Activated CD4-positive, alpha-beta T cell treated with anti-CD3 and anti-CD28 coated beads for 24 hours (primary cell): ENCODE measurements around the gene NFE2.

ENCODE experiments used
- DNase-seq, 2 donors: peaks; one replicate each; pipeline ENCODE4 v3.0.0-alpha.2; 2020; ENCODE audit warnings: low read depth in 2 of 2

The NFE2 gene

GRCh38 chr12:54251667-54252284 is 49.0 kb downstream of the NFE2 start:
- peak in 1 of 2 donors; percentile 14 for DNase-seq

- DNase-seq: no peak
Observed at GRCh38 chr12:54249489-54249888, 51.3 kb downstream of the NFE2 start.

GRCh38 chr12:54246011-54246641 is 54.7 kb downstream of the NFE2 start:
- DNase-seq: no peak
